ENCODE data around the gene CNTNAP2. TPM values are rescaled to one million over a fixed set of nuclear protein-coding genes. Genes with fewer than 3 reads are reported as not detected.

Gene CNTNAP2
- total RNA-seq, 2 donors from 2014 or later = 4.4 to 8.5 TPM

- H3K4me1 ChIP-seq = no peaks in the 10 kb centered on the region
- H3K4me3 ChIP-seq = no peak overlapping the region
- no peak for TF ChIP-seq CTCF (IDR thresholded peaks at IDR 0.05)
- no peak overlapping the region for H3K27ac ChIP-seq
- DNase-seq = no peak
- H3K36me3 ChIP-seq = no peaks in the 10 kb centered on the region
- no peak overlapping the region for H3K9ac ChIP-seq (ENCODE audit: low read depth in 2 of 2, low read length in 2 of 2)
- intact Hi-C loops (cut with DNase I) = no loop called here
- H3K27me3 ChIP-seq = no peaks in the 10 kb centered on the region
- no peaks in the 10 kb centered on the region for H3K9me3 ChIP-seq
These were observed 2239.7 kb downstream of the CNTNAP2 start for GRCh38 chr7:148356303-148356702.

- Histone ChIP-seq H3K4me3 (no peak overlapping the region), H3K27ac (no peak overlapping the region), H3K27me3 (no peaks in the 10 kb centered on the region), H3K9me3 (no peaks in the 10 kb centered on the region), H3K4me1 (no peaks in the 10 kb centered on the region), H3K9ac (ENCODE audit: low read depth in 2 of 2, low read length in 2 of 2) (no peak overlapping the region), H3K36me3 (no peaks in the 10 kb centered on the region)
- intact Hi-C loops (cut with DNase I) = no loop called here
- DNase-seq = no peak
- no peak for TF ChIP-seq CTCF (IDR thresholded peaks at IDR 0.05)
These were observed 2245.9 kb downstream of the CNTNAP2 start for GRCh38 chr7:148362541-148362940.

- H3K9ac ChIP-seq (ENCODE audit: low read depth in 2 of 2, low read length in 2 of 2) = no peak overlapping the region
- TF ChIP-seq CTCF (IDR thresholded peaks at IDR 0.05) = no peak
- no peaks in the 10 kb centered on the region for H3K4me1 ChIP-seq
- no peak overlapping the region for H3K27ac ChIP-seq
- H3K4me3 ChIP-seq = no peak overlapping the region
- no peaks in the 10 kb centered on the region for H3K9me3 ChIP-seq
- H3K27me3 ChIP-seq = no peaks in the 10 kb centered on the region
- DNase-seq = no peak
- intact Hi-C loops (cut with DNase I) = no loop called here
- H3K36me3 ChIP-seq = no peaks in the 10 kb centered on the region
These were observed 2251.3 kb downstream of the CNTNAP2 start for GRCh38 chr7:148367731-148368475.

GRCh38 chr7:148368562-148368961 is 2252.0 kb downstream of the CNTNAP2 start:
- no peak for DNase-seq
- intact Hi-C loops (cut with DNase I) = no loop called here
- Histone ChIP-seq H3K4me1 (no peaks in the 10 kb centered on the region), H3K27ac (no peak overlapping the region), H3K9me3 (no peaks in the 10 kb centered on the region), H3K9ac (ENCODE audit: low read depth in 2 of 2, low read length in 2 of 2) (no peak overlapping the region), H3K27me3 (no peaks in the 10 kb centered on the region), H3K4me3 (no peak overlapping the region), H3K36me3 (no peaks in the 10 kb centered on the region)
- no peak for TF ChIP-seq CTCF (IDR thresholded peaks at IDR 0.05)

- no peak overlapping the region for H3K4me3 ChIP-seq
- intact Hi-C loops (cut with DNase I) = no loop called here
- H3K36me3 ChIP-seq = no peaks in the 10 kb centered on the region
- H3K27ac ChIP-seq = no peak overlapping the region
- H3K4me1 ChIP-seq = no peaks in the 10 kb centered on the region
- H3K9ac ChIP-seq (ENCODE audit: low read depth in 2 of 2, low read length in 2 of 2) = no peak overlapping the region
- no peaks in the 10 kb centered on the region for H3K27me3 ChIP-seq
- no peaks in the 10 kb centered on the region for H3K9me3 ChIP-seq
- no peak for DNase-seq
- no peak for TF ChIP-seq CTCF (IDR thresholded peaks at IDR 0.05)
These were observed 2254.8 kb downstream of the CNTNAP2 start for GRCh38 chr7:148371280-148371937.
